ENCODE data around the gene CUL2.

CUL2 gene

GRCh38 chr10:34959786-34960185 lies 130.4 kb downstream of the CUL2 start (continued):
- no peak for TF ChIP-seq OSR2 (tag by site-specific recombination; IDR thresholded peaks at IDR 0.05)
- TF ChIP-seq ZNF324 (tag by site-specific recombination; IDR thresholded peaks at IDR 0.05) = no peak
- no peak for TF ChIP-seq ZBTB8A (tag by site-specific recombination; IDR thresholded peaks at IDR 0.05)
- no peak for TF ChIP-seq ZNF23 (tag by site-specific recombination; IDR thresholded peaks at IDR 0.05; ENCODE audit: borderline replicate concordance)
- no peak for TF ChIP-seq ZNF223 (tag by site-specific recombination; IDR thresholded peaks at IDR 0.05)
- no peak for TF ChIP-seq ZNF626 (tag by site-specific recombination; IDR thresholded peaks at IDR 0.05)
- TF ChIP-seq ZNF544 (tag by site-specific recombination; IDR thresholded peaks at IDR 0.05) = no peak

GRCh38 chr10:34959321-34959720 lies 130.8 kb downstream of the CUL2 start:
- CTCF ChIA-PET = interaction anchor here (0.7 kb wide), 1 partner anchor 14 kb away, joined by 4 read pairs; no protein-coding TSS in a partner anchor

More at GRCh38 chr10:34959321-34959720, 130.8 kb downstream of the CUL2 start:
- Histone ChIP-seq H3K27ac (ENCODE audit: extremely low read depth, low read depth, low read length) (no peak overlapping the region), H3K4me1 (ENCODE audit: control insufficient read depth, insufficient read depth, low read length) (no peaks in the 10 kb centered on the region), H3K36me3 (ENCODE audit: control insufficient read depth in 2 of 2, insufficient read depth in 1 of 2, low read length in 2 of 2) (no peaks in the 10 kb centered on the region), H3K4me3 (ENCODE audit: low read depth, low read length) (no peak overlapping the region), H3K9me3 (ENCODE audit: control insufficient read depth, insufficient read depth, low read depth, low read length) (no peaks in the 10 kb centered on the region)
- TF ChIP-seq YY1 (tag by site-specific recombination; IDR thresholded peaks at IDR 0.05) (no peak), ZNF10 (tag by site-specific recombination; IDR thresholded peaks at IDR 0.05) (no peak), ZBTB10 (tag by site-specific recombination; IDR thresholded peaks at IDR 0.05) (no peak), KLF7 (tag by site-specific recombination; IDR thresholded peaks at IDR 0.05; ENCODE audit: borderline replicate concordance) (no peak), ZNF580 (tag by site-specific recombination; IDR thresholded peaks at IDR 0.05) (no peak), GLI4 (tag by site-specific recombination; IDR thresholded peaks at IDR 0.05) (no peak), ZNF560 (tag by site-specific recombination; IDR thresholded peaks at IDR 0.05; ENCODE audit: borderline replicate concordance) (no peak), ZNF132 (tag by site-specific recombination; IDR thresholded peaks at IDR 0.05; ENCODE audit: borderline replicate concordance) (no peak), PBX3 (CRISPR knock-in tag; IDR thresholded peaks at IDR 0.05) (no peak), IKZF3 (tag by site-specific recombination; IDR thresholded peaks at IDR 0.05) (no peak), ZNF776 (tag by site-specific recombination; IDR thresholded peaks at IDR 0.05; ENCODE audit: borderline replicate concordance) (no peak), ZNF146 (tag by site-specific recombination; IDR thresholded peaks at IDR 0.05) (no peak), ZNF174 (tag by site-specific recombination; IDR thresholded peaks at IDR 0.05) (no peak), ZNF629 (tag by site-specific recombination; IDR thresholded peaks at IDR 0.05) (no peak), ZNF114 (tag by site-specific recombination; IDR thresholded peaks at IDR 0.05) (no peak), ZNF521 (tag by site-specific recombination; IDR thresholded peaks at IDR 0.05) (no peak), HOXD13 (CRISPR knock-in tag; IDR thresholded peaks at IDR 0.05; ENCODE audit: borderline replicate concordance) (no peak)
- POLR2A ChIA-PET = interaction anchor here (0.6 to 0.7 kb wide), 3 partner anchors 252 to 766 kb away, joined by 3 to 5 read pairs (median 5); no protein-coding TSS in a partner anchor

Measured in HEK293 (cell line).